A549 (cell line): ENCODE results near the gene ITGA11.

Experiments used
- EP300 ChIP-seq, 2 experiments: fragments of >200 bp; sonication (Bioruptor Twin); formaldehyde crosslinking; IDR thresholded peaks; 2 replicates in 1 of 2; 3 replicates in 1 of 2; pipeline ENCODE4 v1.6.1; 2016 to 2017
- FOSB ChIP-seq: fragments of 250-450 bp; sonication (Bioruptor Pico); IDR thresholded peaks from 2 replicates; pipeline ENCODE4 v1.5.0; 2020; ENCODE audit warnings: mild to moderate bottlenecking, moderate library complexity
- JUNB ChIP-seq: fragments of >200 bp; sonication (Bioruptor Twin); formaldehyde crosslinking; IDR thresholded peaks from 2 replicates; pipeline ENCODE4 v1.6.1; 2016
- MAFK ChIP-seq: fragments of 450-650 bp; IDR thresholded peaks from 2 replicates; pipeline ENCODE4 v1.6.1; 2014; ENCODE audit not compliant: partially characterized antibody
- MYC ChIP-seq: IDR thresholded peaks from 2 replicates; pipeline ENCODE4 v1.6.1; 2012; ENCODE audit warnings: mild to moderate bottlenecking, inconsistent platforms, low read length, improper control_type of control experiment, borderline replicate concordance
- POLR2A ChIP-seq: IDR thresholded peaks from 2 replicates; pipeline ENCODE4 v1.6.1; 2012; ENCODE audit warnings: mild to moderate bottlenecking, low read length
- RCOR1 ChIP-seq: fragments of 150-350 bp; IDR thresholded peaks from 2 replicates; pipeline ENCODE4 v1.6.1; 2014; ENCODE audit warnings: antibody characterized with exemption, low read length, low read depth
- RFX5 ChIP-seq: fragments of 450-650 bp; IDR thresholded peaks from 2 replicates; pipeline ENCODE4 v1.7.1; 2014; ENCODE audit warnings: antibody characterized with exemption, mild to moderate bottlenecking, moderate library complexity
- SREBF2 ChIP-seq: fragments of 450-650 bp; IDR thresholded peaks from 2 replicates; pipeline ENCODE4 v1.6.1; 2014; ENCODE audit warnings: mild to moderate bottlenecking, moderate library complexity
- ZSCAN20 ChIP-seq: fragments of 250-450 bp; sonication (Bioruptor Pico); IDR thresholded peaks from 2 replicates; pipeline ENCODE4 v1.8.0; 2022; ENCODE audit warnings: mild to moderate bottlenecking, moderate library complexity
- TF ChIP-seq, protein P1 (sequence below): fragments of >200 bp; sonication (Bioruptor Twin); formaldehyde crosslinking; IDR thresholded peaks from 3 replicates; pipeline ENCODE4 v1.5.1; 2016
- TF ChIP-seq, protein P2 (sequence below): fragments of 150-350 bp; IDR thresholded peaks from 2 replicates; pipeline ENCODE4 v1.6.1; 2014; ENCODE audit warnings: low read depth, mild to moderate bottlenecking, low read length
- TF ChIP-seq, protein P3 (sequence below): fragments of 450-650 bp; IDR thresholded peaks from 2 replicates; pipeline ENCODE4 v1.6.1; 2014; ENCODE audit warnings: antibody characterized with exemption

GRCh38 chr15:68347392-68347791 is 84.6 kb downstream of the ITGA11 start:
- TF ChIP-seq, protein P1, sequence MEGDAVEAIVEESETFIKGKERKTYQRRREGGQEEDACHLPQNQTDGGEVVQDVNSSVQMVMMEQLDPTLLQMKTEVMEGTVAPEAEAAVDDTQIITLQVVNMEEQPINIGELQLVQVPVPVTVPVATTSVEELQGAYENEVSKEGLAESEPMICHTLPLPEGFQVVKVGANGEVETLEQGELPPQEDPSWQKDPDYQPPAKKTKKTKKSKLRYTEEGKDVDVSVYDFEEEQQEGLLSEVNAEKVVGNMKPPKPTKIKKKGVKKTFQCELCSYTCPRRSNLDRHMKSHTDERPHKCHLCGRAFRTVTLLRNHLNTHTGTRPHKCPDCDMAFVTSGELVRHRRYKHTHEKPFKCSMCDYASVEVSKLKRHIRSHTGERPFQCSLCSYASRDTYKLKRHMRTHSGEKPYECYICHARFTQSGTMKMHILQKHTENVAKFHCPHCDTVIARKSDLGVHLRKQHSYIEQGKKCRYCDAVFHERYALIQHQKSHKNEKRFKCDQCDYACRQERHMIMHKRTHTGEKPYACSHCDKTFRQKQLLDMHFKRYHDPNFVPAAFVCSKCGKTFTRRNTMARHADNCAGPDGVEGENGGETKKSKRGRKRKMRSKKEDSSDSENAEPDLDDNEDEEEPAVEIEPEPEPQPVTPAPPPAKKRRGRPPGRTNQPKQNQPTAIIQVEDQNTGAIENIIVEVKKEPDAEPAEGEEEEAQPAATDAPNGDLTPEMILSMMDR: no peak
- TF ChIP-seq RCOR1 (no peak), JUNB (no peak), ZSCAN20 (CRISPR knock-in tag) (no peak), RFX5 (no peak), POLR2A (no peak), FOSB (CRISPR knock-in tag) (no peak), MYC (no peak), MAFK (no peak), EP300 (IDR thresholded peaks at IDR 0.05) (no peak), SREBF2 (no peak)
- TF ChIP-seq, protein P2, sequence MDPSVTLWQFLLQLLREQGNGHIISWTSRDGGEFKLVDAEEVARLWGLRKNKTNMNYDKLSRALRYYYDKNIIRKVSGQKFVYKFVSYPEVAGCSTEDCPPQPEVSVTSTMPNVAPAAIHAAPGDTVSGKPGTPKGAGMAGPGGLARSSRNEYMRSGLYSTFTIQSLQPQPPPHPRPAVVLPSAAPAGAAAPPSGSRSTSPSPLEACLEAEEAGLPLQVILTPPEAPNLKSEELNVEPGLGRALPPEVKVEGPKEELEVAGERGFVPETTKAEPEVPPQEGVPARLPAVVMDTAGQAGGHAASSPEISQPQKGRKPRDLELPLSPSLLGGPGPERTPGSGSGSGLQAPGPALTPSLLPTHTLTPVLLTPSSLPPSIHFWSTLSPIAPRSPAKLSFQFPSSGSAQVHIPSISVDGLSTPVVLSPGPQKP: no peak
- TF ChIP-seq, protein P3, sequence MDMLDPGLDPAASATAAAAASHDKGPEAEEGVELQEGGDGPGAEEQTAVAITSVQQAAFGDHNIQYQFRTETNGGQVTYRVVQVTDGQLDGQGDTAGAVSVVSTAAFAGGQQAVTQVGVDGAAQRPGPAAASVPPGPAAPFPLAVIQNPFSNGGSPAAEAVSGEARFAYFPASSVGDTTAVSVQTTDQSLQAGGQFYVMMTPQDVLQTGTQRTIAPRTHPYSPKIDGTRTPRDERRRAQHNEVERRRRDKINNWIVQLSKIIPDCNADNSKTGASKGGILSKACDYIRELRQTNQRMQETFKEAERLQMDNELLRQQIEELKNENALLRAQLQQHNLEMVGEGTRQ: no peak
